Measurements from ENCODE around the gene ENPP1. TPM values are rescaled to one million over a fixed set of nuclear protein-coding genes. Genes with fewer than 3 reads are reported as not detected.

ENPP1 gene
- total and polyA plus RNA-seq, 8 donors: 1.6 to 2.5 (median 2.0) TPM

- intact Hi-C loops (cut with DNase I): no loop called here
- Histone ChIP-seq H3K9me3 (no peaks in the 10 kb centered on the region), H3K36me3 (no peaks in the 10 kb centered on the region), H3K27ac (no peak overlapping the region), H3K4me3 (no peak overlapping the region), H3K4me1 (no peaks in the 10 kb centered on the region), H3K27me3 (peaks cover 0 to 3% of the 10 kb centered on the region in 2 donors)
- DNase-seq (no peak), ATAC-seq (no peak)
- TF ChIP-seq, protein P1, sequence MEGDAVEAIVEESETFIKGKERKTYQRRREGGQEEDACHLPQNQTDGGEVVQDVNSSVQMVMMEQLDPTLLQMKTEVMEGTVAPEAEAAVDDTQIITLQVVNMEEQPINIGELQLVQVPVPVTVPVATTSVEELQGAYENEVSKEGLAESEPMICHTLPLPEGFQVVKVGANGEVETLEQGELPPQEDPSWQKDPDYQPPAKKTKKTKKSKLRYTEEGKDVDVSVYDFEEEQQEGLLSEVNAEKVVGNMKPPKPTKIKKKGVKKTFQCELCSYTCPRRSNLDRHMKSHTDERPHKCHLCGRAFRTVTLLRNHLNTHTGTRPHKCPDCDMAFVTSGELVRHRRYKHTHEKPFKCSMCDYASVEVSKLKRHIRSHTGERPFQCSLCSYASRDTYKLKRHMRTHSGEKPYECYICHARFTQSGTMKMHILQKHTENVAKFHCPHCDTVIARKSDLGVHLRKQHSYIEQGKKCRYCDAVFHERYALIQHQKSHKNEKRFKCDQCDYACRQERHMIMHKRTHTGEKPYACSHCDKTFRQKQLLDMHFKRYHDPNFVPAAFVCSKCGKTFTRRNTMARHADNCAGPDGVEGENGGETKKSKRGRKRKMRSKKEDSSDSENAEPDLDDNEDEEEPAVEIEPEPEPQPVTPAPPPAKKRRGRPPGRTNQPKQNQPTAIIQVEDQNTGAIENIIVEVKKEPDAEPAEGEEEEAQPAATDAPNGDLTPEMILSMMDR (IDR thresholded peaks at IDR 0.05): no peak
Observed at GRCh38 chr6:131816869-131817268, 9.0 kb downstream of the ENPP1 start.

DNA sequence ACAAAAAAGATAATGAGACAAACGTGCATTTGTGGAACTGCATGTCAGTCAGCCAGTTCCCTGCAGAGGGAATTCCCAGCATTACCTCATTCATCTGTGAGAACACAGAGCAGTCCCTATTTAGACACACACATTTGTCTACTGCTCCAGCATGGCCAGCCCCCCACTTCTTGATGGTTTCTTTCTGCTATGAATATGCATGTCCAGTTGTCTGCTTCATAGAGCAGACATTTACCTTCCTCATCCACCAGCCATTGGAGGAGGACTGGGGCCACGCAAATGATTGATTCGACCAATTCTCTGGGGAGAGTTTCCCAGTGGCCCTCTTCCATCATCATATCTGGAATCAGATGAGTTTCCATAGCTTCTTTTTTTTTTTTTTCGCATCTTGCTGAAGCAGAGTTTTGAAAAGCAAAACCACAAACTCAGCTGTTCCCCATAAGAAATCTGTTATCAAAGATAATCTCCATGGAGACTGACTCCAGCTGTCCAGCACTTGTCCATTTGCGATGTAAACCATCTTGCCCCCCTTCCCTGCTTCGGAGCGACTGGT, 11.8 kb downstream of the ENPP1 start:
- peak; percentile 37 for ATAC-seq
- Histone ChIP-seq H3K27me3 (no peaks in the 10 kb centered on the region), H3K27ac (no peak overlapping the region), H3K4me3 (no peak overlapping the region), H3K4me1 (no peaks in the 10 kb centered on the region), H3K36me3 (no peaks in the 10 kb centered on the region), H3K9me3 (no peaks in the 10 kb centered on the region)
- peak in 1 of 4 donors; percentile 24 for DNase-seq
- TF ChIP-seq, protein P1 (IDR thresholded peaks at IDR 0.05): no peak
- intact Hi-C loops (cut with DNase I): no loop called here

GRCh38 chr6:131821010-131821807, 13.4 kb downstream of the ENPP1 start:
- H3K9me3 ChIP-seq: no peaks in the 10 kb centered on the region
- no peaks in the 10 kb centered on the region for H3K27me3 ChIP-seq
- TF ChIP-seq, protein P1 (IDR thresholded peaks at IDR 0.05): no peak
- intact Hi-C loops (cut with DNase I): no loop called here
- no peak overlapping the region for H3K4me3 ChIP-seq
- DNase-seq: no peak
- H3K27ac ChIP-seq: no peak overlapping the region
- H3K36me3 ChIP-seq: no peaks in the 10 kb centered on the region
- no peaks in the 10 kb centered on the region for H3K4me1 ChIP-seq
- ATAC-seq: no peak

DNA sequence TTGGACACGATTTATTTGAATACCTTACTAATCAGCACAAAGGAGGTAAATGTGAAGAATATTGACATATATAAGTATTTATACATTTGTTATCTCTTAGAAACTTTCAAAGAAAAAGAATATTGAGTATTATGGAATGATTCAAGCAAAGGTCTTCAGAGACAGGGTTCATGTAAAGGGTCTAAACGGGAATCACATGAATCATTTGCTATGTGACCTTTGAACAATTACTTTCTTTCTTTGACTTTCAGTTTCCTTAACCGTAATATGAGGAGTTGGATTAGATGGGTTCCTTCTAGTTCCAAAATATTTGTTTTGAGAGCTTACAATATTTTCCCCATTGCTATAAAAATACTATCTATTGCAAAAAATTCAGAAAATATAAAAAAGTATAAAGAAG, 14.3 kb downstream of the ENPP1 start:
- TF ChIP-seq, protein P1 (IDR thresholded peaks at IDR 0.05): no peak
- H3K36me3 ChIP-seq: no peaks in the 10 kb centered on the region
- H3K27ac ChIP-seq: no peak overlapping the region
- H3K4me1 ChIP-seq: no peaks in the 10 kb centered on the region
- H3K27me3 ChIP-seq: no peaks in the 10 kb centered on the region
- H3K4me3 ChIP-seq: no peak overlapping the region
- ATAC-seq (no peak), DNase-seq (no peak)
- intact Hi-C loops (cut with DNase I): no loop called here
- no peaks in the 10 kb centered on the region for H3K9me3 ChIP-seq

DNA sequence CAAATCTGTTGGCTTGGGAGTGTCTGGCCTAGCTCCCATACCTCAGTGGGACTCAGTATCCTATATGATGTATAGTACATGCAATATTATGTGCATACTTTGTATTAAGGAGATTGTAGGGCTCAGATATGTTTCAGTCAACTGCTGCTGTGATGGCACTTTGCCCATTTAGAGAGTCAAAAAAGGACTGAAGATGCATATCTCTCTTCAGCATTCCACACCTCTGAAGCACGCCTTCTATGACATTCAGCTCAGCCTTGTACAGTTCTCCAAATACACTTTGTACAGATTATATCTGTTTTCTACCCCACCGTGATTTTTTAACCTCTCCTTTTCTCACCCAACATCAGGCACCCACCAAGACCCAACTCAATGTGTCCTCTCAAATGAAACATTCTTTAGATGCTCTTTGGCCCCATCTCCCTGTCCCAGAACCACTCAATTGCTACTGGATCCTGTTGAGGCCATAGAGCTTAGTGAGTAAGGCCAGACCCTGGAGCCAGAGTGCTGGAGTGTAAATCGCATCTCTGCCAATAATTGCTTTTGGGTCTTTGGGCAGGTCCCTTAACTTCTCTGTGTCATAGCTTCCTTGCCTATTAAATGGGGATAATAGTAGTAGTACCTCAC, 15.6 kb downstream of the ENPP1 start:
- no peaks in the 10 kb centered on the region for H3K36me3 ChIP-seq
- H3K27me3 ChIP-seq: no peaks in the 10 kb centered on the region
- no peak for DNase-seq
- TF ChIP-seq, protein P1 (IDR thresholded peaks at IDR 0.05): no peak
- H3K27ac ChIP-seq: no peak overlapping the region
- no peaks in the 10 kb centered on the region for H3K4me1 ChIP-seq
- no peak for ATAC-seq
- H3K4me3 ChIP-seq: no peak overlapping the region
- intact Hi-C loops (cut with DNase I): no loop called here
- no peaks in the 10 kb centered on the region for H3K9me3 ChIP-seq
